Activated gamma-delta T cell (primary cell): ENCODE data around the gene CYP4F2.
"Not testable (repeated sequence)": the region's sequence is repeated elsewhere in the genome, so short reads cannot be mapped to it uniquely, and the experiment has no call there.

Experiments
- DNase-seq: peaks from one replicate; lab custom pipeline; 2025; lab: John Stamatoyannopoulos, UW

The CYP4F2 gene

DNA sequence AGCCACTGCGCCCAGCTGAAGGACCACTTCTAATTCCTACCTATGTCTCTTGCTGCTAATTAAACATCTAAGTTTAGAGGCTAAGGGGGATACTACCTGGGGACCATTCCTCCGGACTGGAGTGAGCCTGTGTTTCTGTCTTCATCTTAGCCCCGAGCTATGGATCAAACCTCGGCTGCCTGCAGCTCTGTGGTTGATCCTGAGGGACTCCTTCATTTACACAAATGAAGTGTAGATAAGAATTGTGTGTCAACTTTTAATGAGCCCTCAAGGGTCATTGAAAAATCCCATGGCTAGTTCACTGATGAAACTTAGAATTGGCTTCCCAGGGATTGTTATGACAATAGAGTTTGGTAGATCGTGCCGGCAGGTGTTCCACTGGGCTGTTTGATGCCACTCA lies 51.0 kb downstream of the CYP4F2 start:
- DNase-seq, result no peak

DNA sequence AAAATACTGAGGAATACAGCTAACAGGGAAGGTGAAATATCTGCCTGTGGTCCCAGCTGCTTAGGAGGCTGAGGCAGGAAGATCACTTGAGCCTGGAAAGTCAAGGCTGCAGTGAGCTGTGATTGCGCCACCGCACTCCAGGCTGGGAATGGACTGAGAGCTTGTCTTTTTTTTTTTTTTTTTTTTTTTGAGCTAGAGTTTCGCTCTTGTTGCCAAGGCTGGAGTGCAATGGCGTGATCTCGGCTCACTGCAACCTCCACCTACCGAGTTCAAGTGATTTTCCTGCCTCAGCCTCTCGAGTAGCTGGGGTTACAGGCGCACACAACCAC lies 54.0 kb downstream of the CYP4F2 start:
- DNase-seq, result not testable (repeated sequence)

GRCh38 chr19:15843203-15843893 lies 54.5 kb downstream of the CYP4F2 start:
- no peak for DNase-seq

- no peak for DNase-seq
Observed at GRCh38 chr19:15841875-15842569, 55.9 kb downstream of the CYP4F2 start.

GRCh38 chr19:15840833-15841232 lies 57.0 kb downstream of the CYP4F2 start:
- DNase-seq, result no peak

- not testable (repeated sequence) for DNase-seq
Observed at GRCh38 chr19:15839888-15840287, 58.0 kb downstream of the CYP4F2 start.

DNA sequence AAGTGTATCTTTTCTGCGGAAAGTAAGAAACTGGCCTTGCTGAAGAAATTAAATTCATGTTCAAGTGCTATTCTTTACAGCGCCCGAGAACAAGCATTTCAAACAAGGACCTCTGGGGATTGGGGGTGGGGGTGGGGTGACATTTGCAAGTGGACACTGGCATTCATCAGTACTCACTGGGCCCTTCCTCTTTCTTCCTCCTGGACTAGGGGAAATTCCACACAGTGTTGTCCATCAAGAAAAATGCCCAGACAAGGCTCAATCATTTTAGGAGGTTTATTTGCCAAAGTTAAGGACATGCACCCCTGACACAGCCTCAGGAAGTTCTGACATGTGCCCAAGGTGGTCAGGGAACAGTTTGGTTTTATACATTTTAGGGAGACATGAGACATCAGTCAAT lies 59.5 kb downstream of the CYP4F2 start:
- no peak for DNase-seq

GRCh38 chr19:15837221-15837731 lies 60.6 kb downstream of the CYP4F2 start:
- no peak for DNase-seq

DNA sequence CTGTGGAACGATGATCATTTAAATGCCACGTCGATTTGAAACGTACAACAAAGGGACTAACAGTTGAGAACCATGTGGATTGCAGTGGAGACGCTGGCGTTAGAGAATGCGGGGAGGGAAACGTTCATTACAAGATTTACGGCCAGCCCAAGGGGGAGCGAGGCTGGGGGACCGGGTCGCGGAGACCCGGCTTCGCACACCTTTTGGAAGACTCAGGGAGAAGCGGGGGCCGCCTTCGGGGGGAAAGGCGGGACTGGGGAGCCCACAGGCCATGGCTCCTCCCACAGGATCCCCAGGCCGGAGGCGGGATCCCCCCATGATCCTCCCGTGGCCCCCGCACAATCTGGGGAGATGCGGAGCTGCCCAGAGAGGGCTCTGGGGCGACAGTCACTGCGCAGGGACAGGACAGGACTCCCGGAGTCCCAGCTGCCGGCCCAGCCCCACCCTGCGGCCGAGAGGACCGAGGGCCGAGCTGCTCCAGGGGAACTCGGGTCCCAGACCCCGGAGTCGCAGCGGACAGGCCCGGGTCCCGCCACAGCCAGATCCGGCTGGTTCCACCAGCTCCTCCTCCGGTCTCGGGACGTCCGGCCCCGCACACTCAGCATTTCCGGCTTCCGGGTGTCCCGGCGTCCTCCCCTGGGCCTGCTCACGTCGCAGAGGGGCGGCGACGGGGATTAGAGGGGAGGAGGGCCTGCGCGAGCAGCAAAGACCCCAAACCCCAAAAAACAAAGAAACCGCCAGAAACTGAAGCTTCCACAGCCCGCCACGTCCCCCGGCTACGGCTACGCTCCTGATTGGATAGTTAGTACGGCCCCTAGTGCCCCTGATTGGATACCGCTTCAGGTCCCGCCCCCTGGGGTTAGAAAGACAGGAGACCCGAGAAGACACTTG lies 61.3 kb downstream of the CYP4F2 start:
- DNase-seq, result peak; percentile 74

DNA sequence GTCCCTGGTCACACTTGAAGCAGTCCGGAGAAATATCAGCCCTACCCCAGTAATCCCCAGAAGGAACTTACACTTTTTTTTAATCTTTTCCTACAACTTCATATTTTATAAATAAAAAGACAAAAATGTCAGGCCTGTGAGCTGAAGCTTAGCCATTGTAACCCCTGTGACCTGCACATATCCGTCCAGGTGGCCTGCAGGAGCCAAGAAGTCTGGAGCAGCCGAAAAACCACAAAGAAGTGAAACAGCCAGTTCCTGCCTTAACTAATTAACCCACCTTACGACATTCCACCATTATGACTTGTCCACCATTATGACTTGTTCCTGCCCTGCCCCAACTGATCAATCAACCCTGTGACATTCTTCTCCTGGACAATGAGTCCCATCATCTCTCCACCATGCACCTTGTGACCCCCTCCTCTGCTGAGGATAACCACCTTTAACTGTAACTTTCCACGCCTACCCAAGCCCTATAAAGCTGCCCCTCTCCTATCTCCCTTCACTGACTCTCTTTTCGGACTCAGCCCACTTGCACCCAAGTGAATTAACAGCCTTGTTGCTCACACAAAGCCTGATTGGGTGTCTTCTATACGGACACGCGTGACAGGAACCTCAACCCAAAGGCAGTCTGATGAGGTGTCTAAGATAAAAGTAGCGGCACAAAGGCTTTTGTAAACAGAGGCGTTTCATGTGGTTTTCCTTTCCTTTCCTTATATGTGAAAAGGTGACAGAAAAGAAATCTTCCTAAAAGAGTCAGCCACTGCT lies 62.1 kb downstream of the CYP4F2 start:
- DNase-seq, result not testable (repeated sequence)

DNA sequence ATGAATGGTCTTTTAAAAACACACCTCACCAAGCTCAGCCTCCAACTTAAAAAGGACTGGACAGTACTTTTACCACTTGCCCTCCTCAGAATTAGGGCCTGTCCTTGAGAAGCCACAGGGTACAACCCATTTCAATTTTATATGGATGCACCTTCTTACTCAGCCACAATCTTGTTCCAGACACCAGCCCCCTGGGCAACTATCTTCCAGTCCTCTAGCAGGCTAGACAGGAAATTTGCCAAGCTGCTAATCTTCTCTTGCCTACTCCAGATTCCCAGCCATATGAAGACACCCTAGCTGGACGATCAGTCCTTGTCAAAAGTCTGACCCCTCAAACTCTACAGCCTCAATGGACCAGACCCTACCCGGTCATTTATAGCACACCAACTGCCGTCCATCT lies 63.6 kb downstream of the CYP4F2 start:
- DNase-seq, result not testable (repeated sequence)

- DNase-seq, result no peak
Observed at GRCh38 chr19:15831626-15832025, 66.2 kb downstream of the CYP4F2 start.

GRCh38 chr19:15829786-15830185 lies 68.1 kb downstream of the CYP4F2 start:
- DNase-seq, result no peak

DNA sequence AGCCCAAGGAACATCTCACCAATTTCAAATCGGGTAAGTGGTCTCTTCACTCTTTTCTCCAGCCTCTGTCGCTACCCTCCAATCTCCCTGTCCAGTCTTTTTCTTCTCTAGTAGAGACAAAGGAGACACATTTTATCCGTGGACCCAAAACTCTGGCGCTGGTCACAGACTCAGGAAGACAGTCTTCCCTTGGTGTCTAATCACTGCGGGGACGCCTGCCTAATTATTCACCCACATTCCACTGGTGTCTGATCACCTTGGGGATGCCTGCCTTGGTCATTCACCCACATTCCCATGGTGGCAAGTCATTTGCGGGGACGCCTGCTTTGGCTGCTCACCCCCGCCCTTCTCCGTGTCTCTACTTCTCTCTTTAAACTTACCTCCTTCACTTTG lies 68.6 kb downstream of the CYP4F2 start:
- DNase-seq, result no peak

DNA sequence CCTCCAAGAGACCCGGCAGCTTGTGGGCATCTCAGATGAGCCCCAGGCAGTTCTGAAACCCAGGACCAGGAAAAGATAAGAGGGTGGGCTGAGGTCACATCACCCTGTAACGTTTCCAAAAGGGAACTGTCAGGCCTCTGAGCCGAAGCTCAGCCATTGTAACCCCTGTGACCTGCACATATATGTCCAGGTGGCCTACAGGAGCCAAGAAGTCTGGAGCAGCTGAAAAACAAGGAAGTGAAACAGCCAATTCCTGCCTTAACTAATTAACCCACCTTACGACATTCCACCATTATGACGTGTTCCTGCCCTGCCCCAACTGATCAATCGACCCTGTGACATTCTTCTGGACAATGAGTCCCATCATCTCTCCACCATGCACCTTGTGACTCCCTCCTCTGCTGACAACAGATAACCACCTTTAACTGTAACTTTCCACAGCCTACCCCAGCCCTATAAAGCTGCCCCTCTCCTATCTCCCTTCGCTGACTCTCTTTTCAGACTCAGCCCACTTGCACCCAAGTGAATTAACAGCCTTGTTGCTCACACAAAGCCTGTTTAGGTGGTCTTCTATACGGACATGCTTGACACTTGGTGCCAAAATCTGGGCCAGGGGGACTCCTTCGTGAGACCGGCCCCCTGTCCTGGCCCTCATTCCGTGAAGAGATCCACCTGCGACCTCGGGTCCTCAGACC lies 69.1 kb downstream of the CYP4F2 start:
- DNase-seq, result not testable (repeated sequence)

DNA sequence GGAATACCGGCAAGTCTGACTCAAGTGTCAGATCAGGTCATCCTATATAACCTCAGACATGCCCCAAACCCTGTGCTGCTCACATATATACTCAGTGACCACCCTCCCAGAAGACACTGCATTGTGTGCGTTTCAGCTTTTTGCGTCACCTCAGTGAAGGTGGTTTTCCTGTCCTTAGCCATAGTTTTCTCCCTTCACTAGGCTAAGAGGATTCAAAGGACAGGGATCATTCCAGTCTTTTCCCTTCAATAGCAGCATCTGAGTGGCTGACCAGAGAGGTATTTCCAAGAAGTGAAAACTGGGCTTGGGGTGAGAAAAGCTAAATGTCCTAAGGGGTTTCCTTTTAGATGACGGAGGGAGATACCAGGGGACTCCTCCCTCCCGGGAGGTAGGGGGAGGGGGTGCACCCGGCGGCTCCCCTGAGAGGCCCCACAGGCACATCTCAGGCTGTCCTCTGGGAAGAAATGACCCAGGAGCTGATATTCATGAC lies 69.7 kb downstream of the CYP4F2 start:
- no peak for DNase-seq
